ENCODE data around the gene GDF2.

Gene GDF2

GRCh38 chr10:47332371-47332770, 10.1 kb downstream of the GDF2 start:
- no peak overlapping the region for H3K4me3 ChIP-seq (ENCODE audit: low read depth, low read length)
- no peak for TF ChIP-seq CTCF (IDR thresholded peaks at IDR 0.05; ENCODE audit: low read depth, low read length)

GRCh38 chr10:47332946-47333345, 10.7 kb downstream of the GDF2 start:
- no peak overlapping the region for H3K4me3 ChIP-seq (ENCODE audit: low read depth, low read length)
- TF ChIP-seq CTCF (IDR thresholded peaks at IDR 0.05; ENCODE audit: low read depth, low read length) = no peak

GRCh38 chr10:47333532-47333931, 11.3 kb downstream of the GDF2 start:
- no peak overlapping the region for H3K4me3 ChIP-seq (ENCODE audit: low read depth, low read length)
- no peak for TF ChIP-seq CTCF (IDR thresholded peaks at IDR 0.05; ENCODE audit: low read depth, low read length)

- TF ChIP-seq CTCF (IDR thresholded peaks at IDR 0.05; ENCODE audit: low read depth, low read length) = no peak
- no peak overlapping the region for H3K4me3 ChIP-seq (ENCODE audit: low read depth, low read length)
Measured at GRCh38 chr10:47334466-47335295, 12.4 kb downstream of the GDF2 start.

GRCh38 chr10:47335906-47336305, 13.7 kb downstream of the GDF2 start:
- no peak overlapping the region for H3K4me3 ChIP-seq (ENCODE audit: low read depth, low read length)
- no peak for TF ChIP-seq CTCF (IDR thresholded peaks at IDR 0.05; ENCODE audit: low read depth, low read length)

- H3K4me3 ChIP-seq (ENCODE audit: low read depth, low read length) = no peak overlapping the region
- no peak for TF ChIP-seq CTCF (IDR thresholded peaks at IDR 0.05; ENCODE audit: low read depth, low read length)
Measured at GRCh38 chr10:47336387-47337134, 14.3 kb downstream of the GDF2 start.

- no peak for TF ChIP-seq CTCF (IDR thresholded peaks at IDR 0.05; ENCODE audit: low read depth, low read length)
- no peak overlapping the region for H3K4me3 ChIP-seq (ENCODE audit: low read depth, low read length)
Measured at GRCh38 chr10:47337310-47337709, 15.1 kb downstream of the GDF2 start.

Measured in WI38 (cell line).